Endothelial cell of umbilical vein (primary cell): ENCODE results near the gene FOXO4. TPM values are rescaled to one million over a fixed set of nuclear protein-coding genes. Genes with fewer than 3 reads are reported as not detected.
A peak's percentile ranks its signal among the peaks of the same experiment; 100 is the strongest.

Source experiments
- BruUV-seq: library from RNA; stranded (reverse); fragments of 400-500 nt; replicated peaks from 2 replicates; lab custom pipeline; 2021; lab: Mats Ljungman, UMichigan
- CTCF ChIA-PET: fragments of 300-600, 350-600 bp; sonication (Branson Sonifier 250); formaldehyde crosslinking; loops from one replicate; lab custom pipeline; 2021; ENCODE audit warnings: antibody characterized with exemption, inconsistent platforms; lab: Charles Lee
- POLR2A ChIA-PET: fragments of 300-600, 350-600 bp; sonication (Branson Sonifier 250); formaldehyde crosslinking; loops from one replicate; lab custom pipeline; 2021; ENCODE audit warnings: antibody characterized with exemption, inconsistent platforms; lab: Charles Lee
- DNase-seq: peaks from one replicate; pipeline ENCODE4 v3.0.0-alpha.2; 2011; ENCODE audit warnings: low read depth, low spot score
- FAIRE-seq: peaks from 2 replicates; lab custom pipeline; 2011; peaks lifted over from hg19 to GRCh38; lab: Jason Lieb, UNC
- H2AFZ ChIP-seq: 2 replicates; pipeline ENCODE4 v1.6.0; 2012; ENCODE audit warnings: low read depth, low read length, control low read depth, inconsistent platforms
- H3K27ac ChIP-seq: 2 replicates; pipeline ENCODE4 v1.5.1; 2011; ENCODE audit warnings: low read depth, mild to moderate bottlenecking, control low read depth, low read length, moderate library complexity; ENCODE audit not compliant: insufficient read depth
- H3K27me3 ChIP-seq, 2 experiments: 2 replicates each; pipeline versions ENCODE4 v1.6.0 to v1.6.1; 2011; ENCODE audit warnings: low read length in 2 of 2, mixed read lengths in 1 of 2; ENCODE audit not compliant: control insufficient read depth in 2 of 2, insufficient read depth in 2 of 2
- H3K36me3 ChIP-seq, 2 experiments: 2 replicates in 1 of 2; 3 replicates in 1 of 2; pipeline ENCODE4 v1.5.1; 2011; ENCODE audit warnings: low read length in 2 of 2, mild to moderate bottlenecking in 1 of 2, moderate library complexity in 1 of 2; ENCODE audit not compliant: control insufficient read depth in 2 of 2, insufficient read depth in 2 of 2; ENCODE audit errors: extremely low read depth in 1 of 2
- H3K4me1 ChIP-seq: 3 replicates; pipeline ENCODE4 v1.5.1; 2011; ENCODE audit warnings: mild to moderate bottlenecking, low read length; ENCODE audit not compliant: control insufficient read depth, insufficient read depth; ENCODE audit errors: extremely low read depth
- H3K4me2 ChIP-seq: 2 replicates; pipeline ENCODE4 v1.6.1; 2011; ENCODE audit warnings: low read length, control low read depth, mixed read lengths; ENCODE audit not compliant: insufficient read depth
- H3K4me3 ChIP-seq, 3 experiments: fragments of 200-600 bp in 1 of 3; sonication (generic), shearing (Covaris generic) in 1 of 3; replicated peaks in 1 of 3; 2 replicates each; pipeline ENCODE4 v1.5.1; 2011 to 2016; ENCODE audit warnings: control low read depth in 3 of 3, low read length in 3 of 3, mild to moderate bottlenecking in 2 of 3, inconsistent platforms in 1 of 3, low read depth in 1 of 3, moderate library complexity in 1 of 3; ENCODE audit not compliant: insufficient read depth in 1 of 3
- H3K79me2 ChIP-seq: 2 replicates; pipeline ENCODE4 v1.6.0; 2012; ENCODE audit warnings: low read length, inconsistent platforms; ENCODE audit not compliant: control insufficient read depth, insufficient read depth
- H3K9ac ChIP-seq: replicated peaks from 2 replicates; pipeline ENCODE3; 2011; ENCODE audit warnings: low read length, control low read depth; ENCODE audit not compliant: insufficient read depth; ENCODE audit errors: extremely low read depth
- H3K9me1 ChIP-seq: replicated peaks from 3 replicates; pipeline ENCODE4 v1.6.0; 2011; ENCODE audit warnings: mild to moderate bottlenecking, low read length; ENCODE audit not compliant: control insufficient read depth, insufficient read depth; ENCODE audit errors: extremely low read depth
- H3K9me3 ChIP-seq: replicated peaks from 2 replicates; pipeline ENCODE4 v1.5.1; 2012; ENCODE audit warnings: low read length, inconsistent platforms; ENCODE audit not compliant: control insufficient read depth, insufficient read depth
- H4K20me1 ChIP-seq: replicated peaks from 2 replicates; pipeline ENCODE3; 2011; ENCODE audit warnings: mild to moderate bottlenecking, low read length; ENCODE audit not compliant: control insufficient read depth, insufficient read depth; ENCODE audit errors: extremely low read depth
- EZH2 ChIP-seq: IDR thresholded peaks from 2 replicates; pipeline ENCODE4 v1.6.1; 2012; ENCODE audit warnings: borderline replicate concordance, low read depth, mild to moderate bottlenecking, moderate library complexity, low read length, inconsistent platforms; ENCODE audit not compliant: severe bottlenecking
- FOS ChIP-seq: IDR thresholded peaks from 2 replicates; pipeline ENCODE4 v1.6.1; 2011; ENCODE audit warnings: mild to moderate bottlenecking, low read length, moderate library complexity, borderline replicate concordance; ENCODE audit not compliant: insufficient read depth
- GATA2 ChIP-seq: IDR thresholded peaks from 2 replicates; pipeline ENCODE4 v1.7.0; 2011; ENCODE audit warnings: low read depth, mild to moderate bottlenecking, moderate library complexity, mixed read lengths, low read length; ENCODE audit not compliant: insufficient read length, insufficient read depth
- JUN ChIP-seq: IDR thresholded peaks from 2 replicates; pipeline ENCODE4 v1.6.1; 2011; ENCODE audit warnings: borderline replicate concordance, low read depth; ENCODE audit not compliant: insufficient read length, insufficient read depth
- MAX ChIP-seq: IDR thresholded peaks from 2 replicates; pipeline ENCODE4 v1.6.1; 2011; ENCODE audit not compliant: insufficient read depth, insufficient read length
- MYC ChIP-seq: IDR thresholded peaks from one replicate; pipeline ENCODE4 v1.6.1; 2011; ENCODE audit warnings: mild to moderate bottlenecking, low read depth, low read length
- POLR2A ChIP-seq: IDR thresholded peaks from 2 replicates; pipeline ENCODE4 v1.6.1; 2012; ENCODE audit warnings: low read depth, mild to moderate bottlenecking, control low read depth, low read length
- POLR2AphosphoS5 ChIP-seq: IDR thresholded peaks from 2 replicates; pipeline ENCODE4 v1.6.1; 2012; ENCODE audit warnings: low read depth, mild to moderate bottlenecking, control low read depth, low read length, moderate library complexity; ENCODE audit not compliant: insufficient read depth
- dilution Hi-C: fragments of 300-500 bp; cut with MboI; formaldehyde crosslinking; loops from one replicate; pipeline ENCODE4 v1.15.0; 2019; ENCODE audit warnings: low sequenced_read_pairs; ENCODE audit not compliant: extremely low pct_ligation_motif_present
- intact Hi-C: fragments of 100-400 bp; cut with micrococcal nuclease; formaldehyde crosslinking; loops from one replicate; pipeline ENCODE4 v1.10.0; 2022
- polyA plus RNA-seq, 4 experiments: library from polyadenylated mRNA; depleted of rRNA in 3 of 4; stranded (reverse) in 3 of 4; unstranded in 1 of 4; fragments of >200 nt; gene quantifications; 2 replicates each; pipeline versions ENCODE4 v1.2.1 to v1.2.3, GENCODE V29; 2011 to 2012; ENCODE audit warnings: missing spikeins in 1 of 4
- total RNA-seq: library from RNA; stranded (reverse); gene quantifications from 2 replicates; pipeline ENCODE4 v1.2.3, GENCODE V29; 2021
- TF ChIP-seq, protein P1 (sequence below), 2 donors: IDR thresholded peaks; 1 replicate in 1 of 2; 2 replicates in 1 of 2; pipeline ENCODE4 v1.5.1; 2011; ENCODE audit warnings: low read length in 2 of 2, mild to moderate bottlenecking in 2 of 2, moderate library complexity in 2 of 2, control low read depth in 1 of 2, inconsistent platforms in 1 of 2, low read depth in 1 of 2; ENCODE audit not compliant: insufficient read depth in 1 of 2; ENCODE audit errors: extremely low read depth in 1 of 2

Gene FOXO4
- total and polyA plus RNA-seq, 2 donors (not counting 3 experiments of a cell fraction or from before 2014, with no cell fraction given) = 4.7 to 11.0 TPM

DNA sequence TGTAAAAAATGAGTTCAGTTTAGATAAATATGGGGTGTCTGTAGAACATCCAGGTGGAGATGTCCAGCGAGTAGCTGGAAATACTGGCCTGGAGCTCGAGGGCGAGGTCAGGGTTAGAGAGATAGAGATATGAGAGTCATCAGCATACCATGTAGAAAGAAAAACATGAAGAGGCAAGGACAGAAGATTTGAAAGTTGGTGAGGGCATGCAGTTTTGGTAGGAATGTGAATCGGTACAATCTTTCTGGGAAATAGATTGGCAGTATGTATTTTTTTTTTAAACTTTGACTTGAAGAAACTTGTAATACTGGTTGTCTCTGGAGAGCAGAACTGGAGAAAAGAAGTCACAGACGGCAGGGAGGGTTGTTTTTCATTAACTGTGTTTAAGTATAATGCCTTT lies 25.1 kb upstream of the FOXO4 start:
- no peaks in the 10 kb centered on the region for H4K20me1 ChIP-seq
- DNase-seq = no peak
- H3K79me2 ChIP-seq = peaks cover 22% of the 10 kb centered on the region
- no peak overlapping the region for H2AFZ ChIP-seq
- POLR2A ChIA-PET = no interaction called here
- no peaks in the 10 kb centered on the region for H3K9me1 ChIP-seq
- no peak for TF ChIP-seq POLR2A
- TF ChIP-seq, protein P1, sequence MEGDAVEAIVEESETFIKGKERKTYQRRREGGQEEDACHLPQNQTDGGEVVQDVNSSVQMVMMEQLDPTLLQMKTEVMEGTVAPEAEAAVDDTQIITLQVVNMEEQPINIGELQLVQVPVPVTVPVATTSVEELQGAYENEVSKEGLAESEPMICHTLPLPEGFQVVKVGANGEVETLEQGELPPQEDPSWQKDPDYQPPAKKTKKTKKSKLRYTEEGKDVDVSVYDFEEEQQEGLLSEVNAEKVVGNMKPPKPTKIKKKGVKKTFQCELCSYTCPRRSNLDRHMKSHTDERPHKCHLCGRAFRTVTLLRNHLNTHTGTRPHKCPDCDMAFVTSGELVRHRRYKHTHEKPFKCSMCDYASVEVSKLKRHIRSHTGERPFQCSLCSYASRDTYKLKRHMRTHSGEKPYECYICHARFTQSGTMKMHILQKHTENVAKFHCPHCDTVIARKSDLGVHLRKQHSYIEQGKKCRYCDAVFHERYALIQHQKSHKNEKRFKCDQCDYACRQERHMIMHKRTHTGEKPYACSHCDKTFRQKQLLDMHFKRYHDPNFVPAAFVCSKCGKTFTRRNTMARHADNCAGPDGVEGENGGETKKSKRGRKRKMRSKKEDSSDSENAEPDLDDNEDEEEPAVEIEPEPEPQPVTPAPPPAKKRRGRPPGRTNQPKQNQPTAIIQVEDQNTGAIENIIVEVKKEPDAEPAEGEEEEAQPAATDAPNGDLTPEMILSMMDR (IDR thresholded peaks at IDR 0.05; ENCODE audit: extremely low read depth in 1 of 2, insufficient read depth in 1 of 2, low read depth in 1 of 2, low read length in 2 of 2) = no peak
- H3K4me1 ChIP-seq = no peaks in the 10 kb centered on the region
- no peak overlapping the region for H3K27ac ChIP-seq
- BruUV-seq = no TSS peak
- peaks cover 4 to 14% of the 10 kb centered on the region in 2 experiments for H3K27me3 ChIP-seq
- dilution Hi-C loops = no loop called here
- intact Hi-C loops = no loop called here
- CTCF ChIA-PET = no interaction called here
- no peak overlapping the region for H3K4me3 ChIP-seq
- H3K9ac ChIP-seq = no peak overlapping the region
- no peak overlapping the region for H3K4me2 ChIP-seq
- FAIRE-seq = no peak
- H3K9me3 ChIP-seq = no peaks in the 10 kb centered on the region
- H3K36me3 ChIP-seq = no peaks in the 10 kb centered on the region

GRCh38 chrX:71081330-71082123 lies 14.1 kb upstream of the FOXO4 start:
- POLR2A ChIA-PET = no interaction called here
- CTCF ChIA-PET = interaction anchor here (0.6 to 1.0 kb wide), 2 partner anchors 37 to 56 kb away, joined by 3 to 4 read pairs; partner anchors contain the start of gene MED12

More at GRCh38 chrX:71081330-71082123, 14.1 kb upstream of the FOXO4 start:
- Histone ChIP-seq H4K20me1 (no peaks in the 10 kb centered on the region), H3K4me1 (no peaks in the 10 kb centered on the region), H2AFZ (no peak overlapping the region), H3K4me3 (no peak overlapping the region), H3K9me1 (no peaks in the 10 kb centered on the region), H3K9ac (no peak overlapping the region), H3K79me2 (no peaks in the 10 kb centered on the region), H3K27me3 (peaks cover 0 to 1% of the 10 kb centered on the region in 2 experiments), H3K27ac (no peak overlapping the region), H3K36me3 (no peaks in the 10 kb centered on the region), H3K9me3 (no peaks in the 10 kb centered on the region), H3K4me2 (no peak overlapping the region)
- dilution Hi-C loops (no loop called here), intact Hi-C loops (no loop called here)
- TF ChIP-seq, protein P1 (IDR thresholded peaks at IDR 0.05; ENCODE audit: extremely low read depth in 1 of 2, insufficient read depth in 1 of 2, low read depth in 1 of 2, low read length in 2 of 2) = no peak
- TF ChIP-seq POLR2A (no peak), MYC (no peak), GATA2 (no peak), JUN (no peak), MAX (no peak), FOS (no peak), POLR2AphosphoS5 (no peak), EZH2 (no peak)
- no TSS peak for BruUV-seq
- DNase-seq (peak; percentile 45), FAIRE-seq (no peak)
